Suprapubic skin (tissue), 4 donors: ENCODE data around the gene MYO18A.

ENCODE experiments used
- CTCF ChIP-seq, 2 donors: fragments of 200-600 bp in 1 of 2; fragments of 450-650 bp in 1 of 2; sonication (generic) in 1 of 2; IDR thresholded peaks; one replicate each; pipeline ENCODE4 v1.5.1; 2016 to 2019; ENCODE audit warnings: antibody characterized with exemption in 2 of 2, mild to moderate bottlenecking in 1 of 2, moderate library complexity in 1 of 2
- POLR2A ChIP-seq, 2 donors: fragments of 450-650 bp; IDR thresholded peaks; one replicate each; pipeline ENCODE4 v1.6.1; 2017; ENCODE audit warnings: antibody characterized with exemption in 2 of 2, mild to moderate bottlenecking in 2 of 2, moderate library complexity in 2 of 2
- POLR2AphosphoS5 ChIP-seq, 3 donors: sonication (generic); formaldehyde crosslinking; IDR thresholded peaks; one replicate each; pipeline ENCODE4 v1.6.1; 2017; ENCODE audit warnings: antibody characterized with exemption in 3 of 3

- no peak for TF ChIP-seq CTCF (IDR thresholded peaks at IDR 0.05)
- no peak for TF ChIP-seq POLR2A (IDR thresholded peaks at IDR 0.05)
- TF ChIP-seq POLR2AphosphoS5 (IDR thresholded peaks at IDR 0.05) = no peak
Observed at GRCh38 chr17:29195465-29196081, 15.4 kb upstream of the MYO18A start.
